GM19463 (cell line): Measurements from ENCODE around the gene DDB1.

Source experiments
- ATAC-seq: cut with Tn5 transposase; IDR thresholded peaks from one replicate; pipeline ENCODE4 v1.9.1; 2021; ENCODE audit warnings: mild to moderate bottlenecking, moderate library complexity; ENCODE audit not compliant: unreplicated experiment

Gene DDB1

GRCh38 chr11:61357233-61357893, 24.5 kb upstream of the DDB1 start:
- peak; percentile 44 for ATAC-seq

- ATAC-seq = no peak
Measured at GRCh38 chr11:61356706-61357105, 23.8 kb upstream of the DDB1 start.

- no peak for ATAC-seq
Measured at GRCh38 chr11:61354208-61354607, 21.3 kb upstream of the DDB1 start.

GRCh38 chr11:61353131-61354067, 20.5 kb upstream of the DDB1 start:
- no peak for ATAC-seq

GRCh38 chr11:61352038-61352437, 19.1 kb upstream of the DDB1 start:
- no peak for ATAC-seq

- ATAC-seq = no peak
Measured at GRCh38 chr11:61350803-61351202, 17.9 kb upstream of the DDB1 start.

GRCh38 chr11:61350336-61350735, 17.4 kb upstream of the DDB1 start:
- ATAC-seq = no peak

- no peak for ATAC-seq
Measured at GRCh38 chr11:61349916-61350315, 17.0 kb upstream of the DDB1 start.

- ATAC-seq = no peak
Measured at GRCh38 chr11:61349189-61349751, 16.4 kb upstream of the DDB1 start.

GRCh38 chr11:61347916-61348461, 15.1 kb upstream of the DDB1 start:
- ATAC-seq = no peak

GRCh38 chr11:61345954-61346843, 13.3 kb upstream of the DDB1 start:
- no peak for ATAC-seq

GRCh38 chr11:61345170-61345610, 12.3 kb upstream of the DDB1 start:
- ATAC-seq = no peak

GRCh38 chr11:61343792-61344745, 11.2 kb upstream of the DDB1 start:
- no peak for ATAC-seq

- ATAC-seq = no peak
Measured at GRCh38 chr11:61342207-61342803, 9.4 kb upstream of the DDB1 start.

- ATAC-seq = no peak
Measured at GRCh38 chr11:61341706-61342105, 8.8 kb upstream of the DDB1 start.

GRCh38 chr11:61340979-61341378, 8.1 kb upstream of the DDB1 start:
- ATAC-seq = no peak

- ATAC-seq = no peak
Measured at GRCh38 chr11:61339490-61339878, 6.6 kb upstream of the DDB1 start.

GRCh38 chr11:61338783-61339489, 6.0 kb upstream of the DDB1 start:
- no peak for ATAC-seq
